Activated naive CD8-positive, alpha-beta T cell treated with anti-CD3 and anti-CD28 coated beads, Interleukin-2, amount 10 ng/mL, durations not matched to agents 7 days and 5 days (primary cell): ENCODE data around the gene NAIP. TPM values are rescaled to one million over a fixed set of nuclear protein-coding genes. Genes with fewer than 3 reads are reported as not detected.
"Not testable (repeated sequence)": the region's sequence is repeated elsewhere in the genome, so short reads cannot be mapped to it uniquely, and the experiment has no call there.

Source experiments
- ATAC-seq: fragments of 150-1000 bp; cut with Tn5 transposase; one replicate; pipeline ENCODE4 v1.10.0; 2021; ENCODE audit warnings: low read depth, moderate library complexity
- POLR2A ChIA-PET: fragments of 350-600 bp; sonication (Branson Sonifier 250); formaldehyde crosslinking; loops from one replicate; lab custom pipeline; 2021; ENCODE audit warnings: antibody characterized with exemption; lab: Charles Lee
- DNase-seq: peaks from one replicate; pipeline ENCODE4 v3.0.0; 2021
- H3K27ac Mint-ChIP-seq: one replicate; pipeline ENCODE4 v1.8.0; 2022; ENCODE audit warnings: mild to moderate bottlenecking, mixed read lengths
- H3K27me3 Mint-ChIP-seq: one replicate; pipeline ENCODE4 v1.8.0; 2022; ENCODE audit warnings: mild to moderate bottlenecking, moderate library complexity, mixed read lengths
- H3K36me3 Mint-ChIP-seq: one replicate; pipeline ENCODE4 v1.8.0; 2021; ENCODE audit warnings: mild to moderate bottlenecking, mixed read lengths
- H3K4me1 Mint-ChIP-seq: one replicate; pipeline ENCODE4 v1.8.0; 2021; ENCODE audit warnings: mixed read lengths
- H3K4me3 Mint-ChIP-seq: one replicate; pipeline ENCODE4 v1.8.0; 2022; ENCODE audit warnings: mild to moderate bottlenecking, moderate library complexity, mixed read lengths
- H3K9me3 Mint-ChIP-seq: one replicate; pipeline ENCODE4 v1.8.0; 2021; ENCODE audit warnings: mixed read lengths
- total RNA-seq, 2 experiments: library from RNA; stranded (reverse); gene quantifications; one replicate each; pipeline ENCODE4 v1.2.3, GENCODE V29; 2021

Gene NAIP
- total RNA-seq, 2 experiments from 2014 or later, result 8.2 to 10.1 TPM

DNA sequence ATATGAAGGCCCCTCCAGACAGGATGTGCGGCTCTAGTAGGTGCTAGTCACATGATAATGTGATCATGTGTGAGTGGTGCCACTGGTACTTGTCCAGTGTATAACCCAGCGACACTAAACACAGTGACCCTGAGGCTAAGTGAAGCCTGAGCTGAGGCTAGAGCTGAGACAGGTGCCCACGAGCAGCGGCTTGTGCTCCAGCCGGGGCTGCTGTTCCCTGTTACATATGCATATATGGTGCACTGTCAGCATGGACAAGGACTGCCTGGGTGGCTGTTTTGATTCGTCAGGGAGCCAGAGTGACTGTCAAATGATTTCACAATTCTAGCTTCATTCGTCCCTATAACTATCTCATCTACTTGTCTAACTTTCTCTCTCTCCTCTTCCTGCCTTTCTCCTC lies 18.2 kb downstream of the NAIP start:
- ATAC-seq, H3K4me3 Mint-ChIP-seq, H3K9me3 Mint-ChIP-seq, H3K36me3 Mint-ChIP-seq, H3K4me1 Mint-ChIP-seq, DNase-seq, POLR2A ChIA-PET, H3K27ac Mint-ChIP-seq, H3K27me3 Mint-ChIP-seq: not testable (repeated sequence)

DNA sequence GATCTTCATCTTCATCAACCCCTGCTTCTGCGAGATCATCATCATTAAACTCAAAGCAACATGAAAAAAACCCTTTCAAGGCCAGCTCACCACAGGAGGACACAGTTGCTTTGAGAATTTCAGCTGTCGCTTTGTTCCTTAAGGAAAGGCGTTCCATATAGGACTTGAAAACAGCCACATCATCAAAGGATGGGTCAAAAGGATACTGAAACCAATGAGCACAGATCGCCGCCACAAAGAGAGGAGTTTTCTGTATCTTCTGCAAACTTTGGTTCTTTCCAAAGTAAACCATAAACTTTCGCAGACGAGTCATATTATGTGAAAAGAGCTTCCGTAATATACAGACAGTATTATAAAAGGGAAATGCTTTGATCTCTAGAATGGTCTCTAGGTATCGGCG lies 40.3 kb downstream of the NAIP start:
- POLR2A ChIA-PET, ATAC-seq, DNase-seq, H3K9me3 Mint-ChIP-seq, H3K4me1 Mint-ChIP-seq, H3K27me3 Mint-ChIP-seq, H3K27ac Mint-ChIP-seq, H3K4me3 Mint-ChIP-seq, H3K36me3 Mint-ChIP-seq: not testable (repeated sequence)

DNA sequence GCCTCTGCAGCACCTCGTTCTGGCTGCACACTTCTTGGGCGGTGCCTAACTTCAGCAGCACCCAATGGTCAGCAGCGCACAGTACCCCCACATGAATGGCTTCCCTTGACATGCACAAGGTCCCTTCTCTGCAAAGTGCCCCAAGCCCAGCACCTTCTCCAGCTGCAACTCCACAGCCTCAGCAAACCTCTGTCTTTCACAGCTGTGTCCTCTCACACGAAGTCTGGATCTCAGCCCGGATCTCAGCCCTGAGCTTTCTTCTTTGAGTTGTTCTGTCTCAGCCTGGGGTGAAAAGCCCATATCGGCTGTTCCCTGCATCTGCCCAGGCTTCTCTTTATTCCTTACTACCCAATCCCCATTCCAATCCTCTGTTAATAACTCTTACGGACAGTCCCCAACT lies 57.9 kb downstream of the NAIP start:
- DNase-seq, POLR2A ChIA-PET, H3K4me3 Mint-ChIP-seq, H3K36me3 Mint-ChIP-seq, H3K27ac Mint-ChIP-seq, H3K27me3 Mint-ChIP-seq, ATAC-seq, H3K4me1 Mint-ChIP-seq, H3K9me3 Mint-ChIP-seq: not testable (repeated sequence)

DNA sequence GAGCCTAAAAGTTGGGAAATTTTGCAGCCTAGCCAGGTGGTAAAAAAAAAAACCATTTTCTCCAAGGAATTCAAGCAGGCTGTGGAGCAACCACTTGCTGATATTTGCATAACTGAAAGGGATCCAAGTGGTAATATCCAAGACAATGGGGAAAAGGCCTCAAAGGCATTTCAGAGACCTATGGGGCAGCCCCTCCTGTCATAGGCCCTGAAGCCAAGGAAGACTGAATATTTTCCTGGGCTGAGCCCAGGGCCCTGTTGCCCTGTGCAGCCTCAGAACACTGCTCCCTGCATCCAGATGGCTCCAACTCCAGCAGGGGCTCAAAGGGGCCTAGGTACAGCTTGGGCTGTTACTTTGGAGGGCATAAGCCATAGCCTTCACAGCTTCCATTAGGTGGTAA lies 60.6 kb downstream of the NAIP start:
- H3K27me3 Mint-ChIP-seq, ATAC-seq, DNase-seq, H3K4me3 Mint-ChIP-seq, H3K36me3 Mint-ChIP-seq, H3K27ac Mint-ChIP-seq, H3K9me3 Mint-ChIP-seq, H3K4me1 Mint-ChIP-seq, POLR2A ChIA-PET: not testable (repeated sequence)

DNA sequence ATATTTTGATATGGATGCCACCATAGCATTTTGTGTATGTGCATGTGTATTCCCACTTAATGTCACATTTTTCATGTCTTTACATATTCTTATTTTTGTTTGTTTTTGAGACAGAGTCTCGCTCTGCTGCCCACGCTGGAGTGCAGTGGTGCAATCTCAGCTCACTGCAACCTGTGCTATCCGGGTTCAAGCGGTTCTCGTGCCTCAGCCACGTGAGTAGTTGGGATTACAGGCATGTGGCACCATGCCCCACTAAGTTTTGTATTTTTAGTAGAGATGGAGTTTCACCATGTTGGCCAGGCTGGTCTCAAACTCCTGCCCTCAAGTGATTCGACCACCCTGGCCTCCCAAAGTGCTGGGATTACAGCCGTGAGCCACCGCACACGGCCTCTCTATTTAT lies 72.1 kb downstream of the NAIP start:
- H3K4me1 Mint-ChIP-seq, H3K36me3 Mint-ChIP-seq, ATAC-seq, POLR2A ChIA-PET, H3K27me3 Mint-ChIP-seq, H3K4me3 Mint-ChIP-seq, DNase-seq, H3K9me3 Mint-ChIP-seq, H3K27ac Mint-ChIP-seq: not testable (repeated sequence)

DNA sequence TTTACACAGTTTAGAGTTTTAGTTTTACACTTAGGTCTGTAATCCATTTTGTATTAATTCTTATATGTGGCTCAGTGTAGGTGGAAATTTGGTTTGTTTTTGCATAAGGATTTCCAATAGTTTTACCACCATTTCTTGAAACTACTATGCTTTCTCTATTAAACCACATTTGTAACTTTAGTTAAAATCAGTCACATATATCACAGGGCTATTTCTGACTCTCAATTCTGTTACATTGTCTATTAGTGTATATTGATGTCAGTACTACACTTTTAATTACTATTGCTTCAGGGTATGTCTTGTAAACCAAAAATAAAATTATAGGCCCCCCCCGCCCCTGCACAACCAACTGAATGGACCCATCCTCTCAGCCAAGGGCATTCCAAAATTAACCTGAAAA lies 92.6 kb downstream of the NAIP start:
- H3K4me3 Mint-ChIP-seq, result not testable (repeated sequence)

DNA sequence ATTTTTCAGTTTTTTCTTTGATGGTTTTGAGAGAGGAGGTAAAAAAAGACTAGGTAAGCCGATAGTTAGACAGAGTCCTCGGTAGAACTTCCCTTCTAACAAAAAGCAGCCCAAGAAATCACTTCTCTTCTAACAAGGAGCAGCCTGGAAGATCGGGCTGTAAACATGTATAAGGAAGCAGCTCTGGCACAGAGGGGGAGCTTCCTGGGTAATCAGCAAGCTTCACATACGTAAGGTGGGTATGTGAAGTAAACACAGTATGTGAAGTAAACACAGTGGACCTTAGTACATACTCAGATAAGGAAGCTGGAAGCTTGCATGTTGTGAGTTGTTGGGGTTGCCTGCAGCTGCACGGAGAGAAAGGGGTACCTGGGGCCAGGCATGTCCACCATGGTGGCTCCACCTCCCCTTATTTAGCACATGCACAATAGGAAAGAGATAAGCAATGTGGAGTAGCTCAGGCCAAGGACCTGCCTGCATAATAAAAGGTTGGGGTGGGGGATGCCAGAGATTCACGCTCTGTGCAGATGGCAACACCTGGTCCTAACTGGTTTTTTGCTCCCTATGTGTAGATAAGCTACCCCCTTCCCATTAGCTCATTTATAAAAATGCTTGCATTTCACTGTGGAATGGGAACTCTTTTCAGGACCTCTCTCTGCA lies 93.3 kb downstream of the NAIP start:
- DNase-seq, H3K4me1 Mint-ChIP-seq, H3K9me3 Mint-ChIP-seq, H3K27ac Mint-ChIP-seq, H3K27me3 Mint-ChIP-seq, POLR2A ChIA-PET, H3K4me3 Mint-ChIP-seq, ATAC-seq, H3K36me3 Mint-ChIP-seq: not testable (repeated sequence)

More for the DNA sequence above, 92.6 kb downstream of the NAIP start:
- POLR2A ChIA-PET, DNase-seq, H3K27ac Mint-ChIP-seq, H3K27me3 Mint-ChIP-seq, H3K9me3 Mint-ChIP-seq, H3K36me3 Mint-ChIP-seq, H3K4me1 Mint-ChIP-seq, ATAC-seq: not testable (repeated sequence)

DNA sequence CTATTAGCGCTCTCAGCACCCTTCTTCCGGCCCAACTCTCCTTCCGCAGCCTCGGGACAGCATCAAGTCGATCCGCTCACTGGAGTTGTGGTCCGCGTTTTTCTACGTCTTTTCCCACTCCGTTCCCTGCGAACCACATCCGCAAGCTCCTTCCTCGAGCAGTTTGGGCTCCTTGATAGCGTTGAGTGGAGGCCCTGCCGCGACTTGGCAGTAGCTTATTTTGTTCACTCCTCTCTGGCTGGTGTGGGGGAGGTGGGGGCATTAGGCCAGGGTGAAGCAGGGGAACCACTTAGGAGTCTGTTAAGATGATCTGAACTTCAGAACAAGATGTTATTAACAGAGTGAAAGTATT lies 100.0 kb downstream of the NAIP start:
- H3K9me3 Mint-ChIP-seq, POLR2A ChIA-PET, ATAC-seq, H3K4me1 Mint-ChIP-seq, H3K27me3 Mint-ChIP-seq, H3K27ac Mint-ChIP-seq, DNase-seq, H3K4me3 Mint-ChIP-seq, H3K36me3 Mint-ChIP-seq: not testable (repeated sequence)

Other genes with a start within 250 kb of the NAIP start
- gene SERF1A, start 124.7 kb downstream of the NAIP start, total RNA-seq, result 1 to 10 TPM; 6.8 to 8.9 TPM
- gene SMN1, start 100.3 kb downstream of the NAIP start, total RNA-seq, result 10 to 100 TPM; 38.4 to 46.3 TPM
- gene GTF2H2, start 42.3 kb upstream of the NAIP start, total RNA-seq, result 10 to 100 TPM; 26.9 to 28.7 TPM